Testis (tissue), 3 donors: ENCODE data around the gene KCNAB1. TPM values are rescaled to one million over a fixed set of nuclear protein-coding genes. Genes with fewer than 3 reads are reported as not detected.

Source experiments
- DNase-seq: peaks from one replicate; pipeline ENCODE4 v3.0.0-alpha.2; 2019
- H3K27ac ChIP-seq, 2 donors: fragments of 200-600 bp; sonication (generic); one replicate each; pipeline ENCODE4 v1.5.1; 2019
- H3K27me3 ChIP-seq: fragments of 200-600 bp; sonication (generic); one replicate; pipeline ENCODE4 v1.5.1; 2019
- H3K36me3 ChIP-seq: fragments of 200-600 bp; sonication (generic); one replicate; pipeline ENCODE4 v1.5.1; 2017; ENCODE audit warnings: low read depth; ENCODE audit errors: missing control alignments
- H3K4me1 ChIP-seq: fragments of 200-600 bp; sonication (generic); one replicate; pipeline ENCODE4 v1.5.1; 2019
- H3K4me3 ChIP-seq, 2 donors: fragments of 200-600 bp; sonication (generic); one replicate each; pipeline ENCODE4 v1.5.1; 2017 to 2019
- H3K9me3 ChIP-seq: fragments of 200-600 bp; sonication (generic); one replicate; pipeline ENCODE4 v1.5.1; 2017
- CTCF ChIP-seq, 3 experiments: fragments of 450-650 bp in 2 of 3; fragments of 200-600 bp in 1 of 3; sonication (generic) in 1 of 3; IDR thresholded peaks; one replicate each; pipeline ENCODE4 v1.5.1; 2016 to 2019; ENCODE audit warnings: antibody characterized with exemption in 3 of 3, mild to moderate bottlenecking in 2 of 3, moderate library complexity in 1 of 3
- POLR2A ChIP-seq: fragments of 450-650 bp; IDR thresholded peaks from one replicate; pipeline ENCODE4 v1.6.1; 2017; ENCODE audit warnings: antibody characterized with exemption, mild to moderate bottlenecking, moderate library complexity
- WGBS, 2 donors: methylation state at CpG; one replicate each; pipeline ENCODE4 v1.1.5; 2018; 5-methylcytosine and 5-hydroxymethylcytosine counted together
- intact Hi-C: fragments of 100-400 bp; cut with DNase I; formaldehyde crosslinking; loops from one replicate; pipeline ENCODE4 v1.15.1; 2023; ENCODE audit warnings: low total_unique reads
- polyA plus RNA-seq: library from polyadenylated mRNA; stranded (reverse); fragments of 350-450 nt; fragmentation: Illumina TruSeq; extraction: RNeasy Lipid Tissue Mini Kit (QIAGEN cat#74804); gene quantifications from one replicate; pipeline ENCODE4 v1.2.3, GENCODE V29; 2014; ENCODE audit warnings: low read depth, low replicate concordance; ENCODE audit not compliant: insufficient read depth
- total RNA-seq, 2 donors: library from RNA; depleted of rRNA; stranded (reverse); fragments of >200 nt; gene quantifications; one replicate each; pipeline ENCODE4 v1.2.3, GENCODE V29; 2016

Gene KCNAB1
- total and polyA plus RNA-seq, 3 donors from 2014 or later: 3.8 to 8.9 (median 5.7) TPM

- Histone ChIP-seq H3K36me3 (no peaks in the 10 kb centered on the region), H3K4me1 (no peaks in the 10 kb centered on the region), H3K9me3 (no peaks in the 10 kb centered on the region), H3K4me3 (no peak overlapping the region), H3K27me3 (no peaks in the 10 kb centered on the region), H3K27ac (no peak overlapping the region)
- no peak for DNase-seq
- intact Hi-C loops: no loop called here
- no peak for TF ChIP-seq CTCF (IDR thresholded peaks at IDR 0.05)
- no peak for TF ChIP-seq POLR2A
- 85 to 86% methylated on average over 7 of the region's 7 CpGs for WGBS, 2 donors
Measured at GRCh38 chr3:156377718-156378117, 257.3 kb downstream of the KCNAB1 start.

GRCh38 chr3:156378871-156379270 lies 258.5 kb downstream of the KCNAB1 start:
- 93 to 100% methylated on average over 3 of the region's 3 CpGs for WGBS, 2 donors
- Histone ChIP-seq H3K4me3 (no peak overlapping the region), H3K36me3 (no peaks in the 10 kb centered on the region), H3K27me3 (no peaks in the 10 kb centered on the region), H3K4me1 (no peaks in the 10 kb centered on the region), H3K27ac (no peak overlapping the region), H3K9me3 (no peaks in the 10 kb centered on the region)
- intact Hi-C loops: no loop called here
- DNase-seq: no peak
- TF ChIP-seq POLR2A: no peak

- Histone ChIP-seq H3K27me3 (no peaks in the 10 kb centered on the region), H3K4me3 (no peak overlapping the region), H3K36me3 (no peaks in the 10 kb centered on the region), H3K27ac (no peak overlapping the region), H3K4me1 (no peaks in the 10 kb centered on the region), H3K9me3 (no peaks in the 10 kb centered on the region)
- DNase-seq: no peak
- intact Hi-C loops: no loop called here
- WGBS, 2 donors: 81 to 100% methylated on average over 1 of the region's 1 CpG
- TF ChIP-seq POLR2A: no peak
- no peak for TF ChIP-seq CTCF (IDR thresholded peaks at IDR 0.05)
Measured at GRCh38 chr3:156379327-156379726, 258.9 kb downstream of the KCNAB1 start.

- intact Hi-C loops: no loop called here
- 52 to 83% methylated on average over 1 of the region's 1 CpG for WGBS, 2 donors
- no peaks in the 10 kb centered on the region for H3K4me1 ChIP-seq
- no peak overlapping the region for H3K4me3 ChIP-seq
- no peak overlapping the region for H3K27ac ChIP-seq
- no peaks in the 10 kb centered on the region for H3K9me3 ChIP-seq
- no peaks in the 10 kb centered on the region for H3K36me3 ChIP-seq
- TF ChIP-seq POLR2A: no peak
- no peak for TF ChIP-seq CTCF (IDR thresholded peaks at IDR 0.05)
- H3K27me3 ChIP-seq: no peaks in the 10 kb centered on the region
- no peak for DNase-seq
Measured at GRCh38 chr3:156381253-156381652, 260.9 kb downstream of the KCNAB1 start.

- Histone ChIP-seq H3K9me3 (no peaks in the 10 kb centered on the region), H3K4me1 (no peaks in the 10 kb centered on the region), H3K36me3 (no peaks in the 10 kb centered on the region), H3K27me3 (no peaks in the 10 kb centered on the region), H3K4me3 (no peak overlapping the region), H3K27ac (no peak overlapping the region)
- TF ChIP-seq CTCF (IDR thresholded peaks at IDR 0.05): peak in 2 of 3 experiments; percentile 28 to 45
- no peak for TF ChIP-seq POLR2A
- peak; percentile 34 for DNase-seq
- WGBS, 2 donors: 92 to 94% methylated on average over 8 to 9 of the region's 9 CpGs
- intact Hi-C loops: no loop called here
Measured at GRCh38 chr3:156382458-156383346, 262.3 kb downstream of the KCNAB1 start.
